Measurements from ENCODE around the gene VEPH1.
A peak's percentile ranks its signal among the peaks of the same experiment; 100 is the strongest.

The VEPH1 gene

GRCh38 chr3:157360044-157360443 is 143.2 kb downstream of the VEPH1 start:
- no peak for DNase-seq
- H3K27me3 ChIP-seq (ENCODE audit: insufficient read depth, low read depth, severe bottlenecking), result no peaks in the 10 kb centered on the region
- no peak overlapping the region for H3K4me3 ChIP-seq (ENCODE audit: low read depth, low read length)
- H3K27ac ChIP-seq, result no peak overlapping the region
- H3K9me3 ChIP-seq (ENCODE audit: severe bottlenecking), result no peaks in the 10 kb centered on the region
- no peaks in the 10 kb centered on the region for H3K36me3 ChIP-seq
- TF ChIP-seq CTCF (IDR thresholded peaks at IDR 0.05; ENCODE audit: low read depth, low read length), result no peak

DNA sequence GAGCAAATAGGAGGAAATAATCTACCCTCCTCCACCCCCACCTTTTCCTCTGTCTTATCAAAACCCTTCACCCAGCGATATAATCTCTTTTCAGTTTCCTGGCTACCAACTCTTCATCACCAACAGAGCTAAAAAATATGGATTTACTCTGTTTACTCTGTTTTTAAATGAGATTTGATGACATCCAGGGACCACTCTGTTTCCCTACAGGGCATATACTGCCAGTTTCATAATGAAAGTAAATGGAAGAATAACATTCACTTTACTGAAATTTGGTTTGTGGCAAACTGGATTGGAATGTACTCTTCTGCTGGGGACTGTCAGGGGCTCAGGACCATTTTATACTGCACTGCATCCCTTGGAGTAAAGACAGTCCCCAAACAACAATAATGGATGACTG is 146.7 kb downstream of the VEPH1 start:
- no peak for DNase-seq
- no peaks in the 10 kb centered on the region for H3K27me3 ChIP-seq (ENCODE audit: insufficient read depth, low read depth, severe bottlenecking)
- TF ChIP-seq CTCF (IDR thresholded peaks at IDR 0.05; ENCODE audit: low read depth, low read length), result no peak

GRCh38 chr3:157355276-157355675 is 147.9 kb downstream of the VEPH1 start:
- H3K4me3 ChIP-seq (ENCODE audit: low read depth, low read length), result no peak overlapping the region
- no peaks in the 10 kb centered on the region for H3K27me3 ChIP-seq (ENCODE audit: insufficient read depth, low read depth, severe bottlenecking)
- no peaks in the 10 kb centered on the region for H3K36me3 ChIP-seq
- no peak for TF ChIP-seq CTCF (IDR thresholded peaks at IDR 0.05; ENCODE audit: low read depth, low read length)
- H3K9me3 ChIP-seq (ENCODE audit: severe bottlenecking), result no peaks in the 10 kb centered on the region
- DNase-seq, result no peak
- H3K27ac ChIP-seq, result no peak overlapping the region

More for the DNA sequence above, 146.7 kb downstream of the VEPH1 start:
- Histone ChIP-seq H3K4me3 (ENCODE audit: low read depth, low read length) (no peak overlapping the region), H3K36me3 (no peaks in the 10 kb centered on the region), H3K9me3 (ENCODE audit: severe bottlenecking) (no peaks in the 10 kb centered on the region), H3K27ac (no peak overlapping the region)

GRCh38 chr3:157354722-157355121 is 148.5 kb downstream of the VEPH1 start:
- Histone ChIP-seq H3K36me3 (no peaks in the 10 kb centered on the region), H3K27ac (no peak overlapping the region), H3K4me3 (ENCODE audit: low read depth, low read length) (no peak overlapping the region), H3K27me3 (ENCODE audit: insufficient read depth, low read depth, severe bottlenecking) (no peaks in the 10 kb centered on the region), H3K9me3 (ENCODE audit: severe bottlenecking) (peaks cover 2% of the 10 kb centered on the region)
- no peak for DNase-seq
- peak; percentile 46 for TF ChIP-seq CTCF (IDR thresholded peaks at IDR 0.05; ENCODE audit: low read depth, low read length)

DNA sequence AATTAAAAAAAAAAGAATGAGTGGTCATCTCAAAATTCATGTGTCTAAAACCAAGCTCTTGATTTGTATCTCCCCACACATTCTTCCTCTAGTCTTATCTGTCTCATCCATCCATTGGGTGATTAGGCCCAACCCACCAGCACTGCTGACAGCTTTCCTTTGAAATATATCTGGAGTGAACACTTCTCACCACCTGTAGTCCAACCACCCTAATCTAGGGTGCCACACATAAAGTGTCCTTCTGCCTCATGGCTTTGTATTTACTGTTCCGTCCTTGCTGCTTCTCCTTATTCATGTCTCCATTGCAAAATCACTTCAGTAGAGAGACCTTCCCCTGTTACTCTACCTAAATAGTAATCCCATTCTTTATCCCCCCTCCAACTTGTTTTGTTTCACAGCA is 149.0 kb downstream of the VEPH1 start:
- Histone ChIP-seq H3K4me3 (ENCODE audit: low read depth, low read length) (no peak overlapping the region), H3K27ac (no peak overlapping the region), H3K27me3 (ENCODE audit: insufficient read depth, low read depth, severe bottlenecking) (no peaks in the 10 kb centered on the region), H3K36me3 (no peaks in the 10 kb centered on the region), H3K9me3 (ENCODE audit: severe bottlenecking) (peaks cover 2% of the 10 kb centered on the region)
- no peak for DNase-seq
- no peak for TF ChIP-seq CTCF (IDR thresholded peaks at IDR 0.05; ENCODE audit: low read depth, low read length)

DNA sequence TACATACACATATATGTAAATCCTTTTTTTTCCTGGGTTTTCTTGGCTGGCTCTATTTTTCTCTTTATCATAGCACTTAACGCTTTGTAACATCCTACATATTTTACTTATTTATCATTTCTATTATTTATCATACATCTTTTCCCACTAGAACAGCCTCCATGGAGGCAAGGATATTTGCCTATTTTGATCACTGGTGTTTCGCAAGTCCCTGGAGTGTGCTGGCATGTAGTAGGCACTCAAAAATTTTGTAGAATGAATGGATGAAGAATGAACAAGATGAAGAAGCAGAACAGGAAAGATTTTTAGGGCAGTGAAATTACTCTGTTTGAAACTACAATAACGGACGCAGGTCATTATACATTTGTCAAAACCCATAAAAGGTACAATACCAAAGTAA is 149.6 kb downstream of the VEPH1 start:
- H3K27ac ChIP-seq, result no peak overlapping the region
- no peak for DNase-seq
- H3K36me3 ChIP-seq, result no peaks in the 10 kb centered on the region
- peaks cover 2% of the 10 kb centered on the region for H3K9me3 ChIP-seq (ENCODE audit: severe bottlenecking)
- no peaks in the 10 kb centered on the region for H3K27me3 ChIP-seq (ENCODE audit: insufficient read depth, low read depth, severe bottlenecking)
- no peak overlapping the region for H3K4me3 ChIP-seq (ENCODE audit: low read depth, low read length)
- no peak for TF ChIP-seq CTCF (IDR thresholded peaks at IDR 0.05; ENCODE audit: low read depth, low read length)
